ENCODE measurements around the gene PDCL2. TPM values are rescaled to one million over a fixed set of nuclear protein-coding genes. Genes with fewer than 3 reads are reported as not detected.
"Not testable (repeated sequence)": the region's sequence is repeated elsewhere in the genome, so short reads cannot be mapped to it uniquely, and the experiment has no call there.

PDCL2 gene
- polyA plus RNA-seq, 1 donor from 2014 or later: not detected

- TF ChIP-seq POLR2AphosphoS5 (IDR thresholded peaks at IDR 0.05): no peak
- no peak for TF ChIP-seq MXI1 (conservative IDR thresholded peaks at IDR 0.05; ENCODE audit: poor library complexity, severe bottlenecking)
- no peak for TF ChIP-seq EP300 (conservative IDR thresholded peaks at IDR 0.05; ENCODE audit: poor library complexity, severe bottlenecking)
These were observed 37.5 kb downstream of the PDCL2 start (continued) for GRCh38 chr4:55554453-55555030.

- Histone ChIP-seq H2AFZ (ENCODE audit: low read depth, low read length) (no peak overlapping the region), H3F3A (ENCODE audit: insufficient read depth, low read length, poor library complexity, severe bottlenecking) (no peaks in the 10 kb centered on the region), H3K4me3 (ENCODE audit: low read length) (no peak overlapping the region), H3K36me3 (ENCODE audit: insufficient read depth, low read length) (no peaks in the 10 kb centered on the region), H3K27ac (ENCODE audit: low read length) (no peak overlapping the region), H3K4me2 (ENCODE audit: low read length) (no peak overlapping the region), H3K27me3 (ENCODE audit: insufficient read depth, low read depth, low read length) (no peaks in the 10 kb centered on the region), H3K79me2 (replicated peaks; ENCODE audit: insufficient read depth, low read length) (no peaks in the 10 kb centered on the region), H3K9me2 (ENCODE audit: insufficient read depth, low read length) (no peaks in the 10 kb centered on the region), H3K9ac (ENCODE audit: low read length) (no peak overlapping the region), H4K20me1 (ENCODE audit: insufficient read depth) (no peaks in the 10 kb centered on the region), H3K9me3 (ENCODE audit: low read length) (no peaks in the 10 kb centered on the region)
- TF ChIP-seq SMC3 (conservative IDR thresholded peaks at IDR 0.05; ENCODE audit: poor library complexity) (no peak), POLR2AphosphoS5 (IDR thresholded peaks at IDR 0.05) (no peak), MXI1 (conservative IDR thresholded peaks at IDR 0.05; ENCODE audit: poor library complexity, severe bottlenecking) (no peak), TAF1 (IDR thresholded peaks at IDR 0.05; ENCODE audit: low read depth) (no peak), EZH2 (IDR thresholded peaks at IDR 0.05; ENCODE audit: borderline replicate concordance, insufficient read depth, low read length, poor library complexity, severe bottlenecking) (no peak), RAD21 (conservative IDR thresholded peaks at IDR 0.05) (no peak), EP300 (conservative IDR thresholded peaks at IDR 0.05; ENCODE audit: poor library complexity, severe bottlenecking) (no peak), CTCF (IDR thresholded peaks at IDR 0.05; ENCODE audit: poor library complexity, severe bottlenecking) (no peak)
- TF ChIP-seq, protein P1, sequence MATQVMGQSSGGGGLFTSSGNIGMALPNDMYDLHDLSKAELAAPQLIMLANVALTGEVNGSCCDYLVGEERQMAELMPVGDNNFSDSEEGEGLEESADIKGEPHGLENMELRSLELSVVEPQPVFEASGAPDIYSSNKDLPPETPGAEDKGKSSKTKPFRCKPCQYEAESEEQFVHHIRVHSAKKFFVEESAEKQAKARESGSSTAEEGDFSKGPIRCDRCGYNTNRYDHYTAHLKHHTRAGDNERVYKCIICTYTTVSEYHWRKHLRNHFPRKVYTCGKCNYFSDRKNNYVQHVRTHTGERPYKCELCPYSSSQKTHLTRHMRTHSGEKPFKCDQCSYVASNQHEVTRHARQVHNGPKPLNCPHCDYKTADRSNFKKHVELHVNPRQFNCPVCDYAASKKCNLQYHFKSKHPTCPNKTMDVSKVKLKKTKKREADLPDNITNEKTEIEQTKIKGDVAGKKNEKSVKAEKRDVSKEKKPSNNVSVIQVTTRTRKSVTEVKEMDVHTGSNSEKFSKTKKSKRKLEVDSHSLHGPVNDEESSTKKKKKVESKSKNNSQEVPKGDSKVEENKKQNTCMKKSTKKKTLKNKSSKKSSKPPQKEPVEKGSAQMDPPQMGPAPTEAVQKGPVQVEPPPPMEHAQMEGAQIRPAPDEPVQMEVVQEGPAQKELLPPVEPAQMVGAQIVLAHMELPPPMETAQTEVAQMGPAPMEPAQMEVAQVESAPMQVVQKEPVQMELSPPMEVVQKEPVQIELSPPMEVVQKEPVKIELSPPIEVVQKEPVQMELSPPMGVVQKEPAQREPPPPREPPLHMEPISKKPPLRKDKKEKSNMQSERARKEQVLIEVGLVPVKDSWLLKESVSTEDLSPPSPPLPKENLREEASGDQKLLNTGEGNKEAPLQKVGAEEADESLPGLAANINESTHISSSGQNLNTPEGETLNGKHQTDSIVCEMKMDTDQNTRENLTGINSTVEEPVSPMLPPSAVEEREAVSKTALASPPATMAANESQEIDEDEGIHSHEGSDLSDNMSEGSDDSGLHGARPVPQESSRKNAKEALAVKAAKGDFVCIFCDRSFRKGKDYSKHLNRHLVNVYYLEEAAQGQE (IDR thresholded peaks at IDR 0.05; ENCODE audit: borderline replicate concordance): no peak
These were observed 38.4 kb downstream of the PDCL2 start for GRCh38 chr4:55553441-55554201.

DNA sequence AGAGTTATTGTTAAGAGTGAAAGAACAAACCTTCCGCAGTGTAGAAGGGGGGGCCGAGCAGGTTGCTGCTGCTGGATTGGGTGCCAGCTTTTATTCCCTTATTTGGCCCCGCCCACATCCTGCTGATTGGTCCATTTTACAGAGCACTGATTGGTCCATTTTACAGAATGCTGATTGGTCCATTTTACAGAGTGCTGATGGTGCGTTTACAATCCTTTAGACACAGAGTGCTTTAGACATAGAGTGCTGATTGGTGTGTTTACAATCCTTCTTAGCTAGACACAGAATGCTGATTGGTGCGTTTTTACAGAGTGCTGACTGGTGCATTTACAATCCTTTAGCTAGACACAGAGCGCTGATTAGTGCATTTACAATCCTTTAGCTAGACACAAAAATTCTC, 40.1 kb downstream of the PDCL2 start:
- not testable (repeated sequence) for H3K9me3 ChIP-seq (ENCODE audit: low read length); H3K27ac ChIP-seq (ENCODE audit: low read length); H3K79me2 ChIP-seq (replicated peaks; ENCODE audit: insufficient read depth, low read length); H3K4me2 ChIP-seq (ENCODE audit: low read length); H3F3A ChIP-seq (ENCODE audit: insufficient read depth, low read length, poor library complexity, severe bottlenecking); H4K20me1 ChIP-seq (ENCODE audit: insufficient read depth); H3K4me3 ChIP-seq (ENCODE audit: low read length); H3K9me2 ChIP-seq (ENCODE audit: insufficient read depth, low read length); H3K36me3 ChIP-seq (ENCODE audit: insufficient read depth, low read length); H3K9ac ChIP-seq (ENCODE audit: low read length); H3K27me3 ChIP-seq (ENCODE audit: insufficient read depth, low read depth, low read length); H2AFZ ChIP-seq (ENCODE audit: low read depth, low read length)

All from neural cell (in vitro differentiated cells).